Calu3 (cell line): ENCODE measurements around the gene REG1B. TPM values are rescaled to one million over a fixed set of nuclear protein-coding genes. Genes with fewer than 3 reads are reported as not detected.

Source experiments
- BruUV-seq: library from RNA; stranded (reverse); fragments of 400-500 nt; replicated peaks from 2 replicates; lab custom pipeline; 2021; lab: Mats Ljungman, UMichigan
- CTCF ChIA-PET: fragments of 300-600 bp; sonication (Branson Sonifier 250); formaldehyde crosslinking; loops from one replicate; lab custom pipeline; 2022; ENCODE audit warnings: antibody characterized with exemption; lab: Charles Lee
- DNase-seq: peaks from one replicate; pipeline ENCODE4 v3.0.0; 2022
- H3K27ac Mint-ChIP-seq: one replicate; pipeline ENCODE4 v1.8.0; 2022; ENCODE audit warnings: mixed read lengths; ENCODE audit not compliant: unreplicated experiment
- H3K27me3 Mint-ChIP-seq: one replicate; pipeline ENCODE4 v1.8.0; 2022; ENCODE audit warnings: mixed read lengths; ENCODE audit not compliant: unreplicated experiment
- H3K36me3 Mint-ChIP-seq: one replicate; pipeline ENCODE4 v1.8.0; 2022; ENCODE audit warnings: mild to moderate bottlenecking, moderate library complexity, mixed read lengths; ENCODE audit not compliant: insufficient read depth, unreplicated experiment
- H3K4me1 Mint-ChIP-seq: one replicate; pipeline ENCODE4 v1.8.0; 2022; ENCODE audit warnings: mild to moderate bottlenecking, low read depth, mixed read lengths; ENCODE audit not compliant: unreplicated experiment
- H3K4me3 Mint-ChIP-seq: one replicate; pipeline ENCODE4 v1.8.0; 2022; ENCODE audit warnings: mild to moderate bottlenecking, low read depth, moderate library complexity, mixed read lengths; ENCODE audit not compliant: unreplicated experiment
- H3K9me3 Mint-ChIP-seq: one replicate; pipeline ENCODE4 v1.8.0; 2022; ENCODE audit warnings: low read depth, mixed read lengths; ENCODE audit not compliant: unreplicated experiment
- CTCF ChIP-seq: fragments of 200-600 bp; IDR thresholded peaks from one replicate; pipeline ENCODE4 v1.8.0; 2022; ENCODE audit warnings: antibody characterized with exemption; ENCODE audit not compliant: unreplicated experiment
- intact Hi-C: fragments of 100-400 bp; cut with micrococcal nuclease; formaldehyde crosslinking; loops from one replicate; pipeline ENCODE4 v1.10.0; 2022; ENCODE audit not compliant: unreplicated experiment
- total RNA-seq: library from RNA; stranded (reverse); gene quantifications from 2 replicates; pipeline ENCODE4 v1.2.3, GENCODE V29; 2022

Gene REG1B
- total RNA-seq, 1 experiment from 2014 or later, result not detected

GRCh38 chr2:79105259-79105658 is 17.5 kb upstream of the REG1B start:
- DNase-seq, result no peak
- TF ChIP-seq CTCF, result no peak
- CTCF ChIA-PET, result no interaction called here
- intact Hi-C loops, result no loop called here
- BruUV-seq, result no TSS peak
- Mint-ChIP-seq H3K36me3 (no peaks in the 10 kb centered on the region), H3K4me3 (no peak overlapping the region), H3K4me1 (no peaks in the 10 kb centered on the region), H3K27ac (no peak overlapping the region), H3K27me3 (no peaks in the 10 kb centered on the region), H3K9me3 (peaks cover 6% of the 10 kb centered on the region)

GRCh38 chr2:79103214-79103613 is 15.4 kb upstream of the REG1B start:
- no peak for TF ChIP-seq CTCF
- DNase-seq, result no peak
- Mint-ChIP-seq H3K27me3 (no peaks in the 10 kb centered on the region), H3K4me1 (no peaks in the 10 kb centered on the region), H3K27ac (no peak overlapping the region), H3K4me3 (no peak overlapping the region), H3K9me3 (peaks cover 7% of the 10 kb centered on the region), H3K36me3 (no peaks in the 10 kb centered on the region)
- intact Hi-C loops, result no loop called here
- no TSS peak for BruUV-seq
- CTCF ChIA-PET, result interaction anchor here (0.8 kb wide), 1 partner anchor 13 kb away, joined by 3 read pairs; no protein-coding TSS in a partner anchor

GRCh38 chr2:79101024-79101423 is 13.2 kb upstream of the REG1B start:
- TF ChIP-seq CTCF, result no peak
- BruUV-seq, result no TSS peak
- Mint-ChIP-seq H3K4me3 (no peak overlapping the region), H3K36me3 (no peaks in the 10 kb centered on the region), H3K4me1 (no peaks in the 10 kb centered on the region), H3K27ac (no peak overlapping the region), H3K27me3 (no peaks in the 10 kb centered on the region), H3K9me3 (peaks cover 14% of the 10 kb centered on the region)
- CTCF ChIA-PET, result no interaction called here
- intact Hi-C loops, result no loop called here
- DNase-seq, result no peak

- Mint-ChIP-seq H3K4me1 (no peaks in the 10 kb centered on the region), H3K4me3 (no peak overlapping the region), H3K27me3 (no peaks in the 10 kb centered on the region), H3K27ac (no peak overlapping the region), H3K36me3 (no peaks in the 10 kb centered on the region), H3K9me3 (peaks cover 14% of the 10 kb centered on the region)
- CTCF ChIA-PET, result no interaction called here
- DNase-seq, result no peak
- TF ChIP-seq CTCF, result no peak
- intact Hi-C loops, result no loop called here
- BruUV-seq, result no TSS peak
Measured at GRCh38 chr2:79100285-79100684, 12.5 kb upstream of the REG1B start.
